Mucosa of stomach (tissue), 1 donor: ENCODE data around the gene VPS52.

ENCODE experiments used
- H3K27me3 ChIP-seq: one replicate; pipeline ENCODE4 v1.7.0; 2013; ENCODE audit warnings: mild to moderate bottlenecking, low read length; ENCODE audit not compliant: control insufficient read depth, insufficient read depth
- H3K36me3 ChIP-seq: one replicate; pipeline ENCODE4 v1.7.0; 2013; ENCODE audit warnings: low read length; ENCODE audit not compliant: control insufficient read depth, insufficient read depth
- H3K4me1 ChIP-seq: one replicate; pipeline ENCODE4 v1.7.0; 2013; ENCODE audit warnings: mild to moderate bottlenecking, low read length; ENCODE audit not compliant: control insufficient read depth, insufficient read depth
- H3K4me3 ChIP-seq: one replicate; pipeline ENCODE4 v1.7.0; 2013; ENCODE audit warnings: low read length
- H3K9ac ChIP-seq: one replicate; pipeline ENCODE4 v1.7.0; 2013; ENCODE audit warnings: mild to moderate bottlenecking, low read length, moderate library complexity
- H3K9me3 ChIP-seq: one replicate; pipeline ENCODE4 v1.7.0; 2013; ENCODE audit warnings: mild to moderate bottlenecking, low read length, moderate library complexity; ENCODE audit not compliant: control insufficient read depth
- donor health status: Pancreatic carcinoma.

Gene VPS52

GRCh38 chr6:33314943-33315792, 43.5 kb upstream of the VPS52 start:
- Histone ChIP-seq H3K9me3 (no peaks in the 10 kb centered on the region), H3K4me3 (peak overlapping the region; percentile 96), H3K4me1 (peaks cover 41% of the 10 kb centered on the region), H3K9ac (peak overlapping the region; percentile 94), H3K36me3 (peaks cover 16% of the 10 kb centered on the region), H3K27me3 (no peaks in the 10 kb centered on the region)

- no peaks in the 10 kb centered on the region for H3K27me3 ChIP-seq
- no peaks in the 10 kb centered on the region for H3K9me3 ChIP-seq
- H3K9ac ChIP-seq: peak overlapping the region; percentile 94
- H3K36me3 ChIP-seq: peaks cover 10% of the 10 kb centered on the region
- peaks cover 37% of the 10 kb centered on the region for H3K4me1 ChIP-seq
- H3K4me3 ChIP-seq: peak overlapping the region; percentile 96
These were observed 42.9 kb upstream of the VPS52 start for GRCh38 chr6:33314515-33314942.

GRCh38 chr6:33313709-33314514, 42.2 kb upstream of the VPS52 start, which contains the start of gene TAPBP:
Gene TAPBP, minus strand, starts transcription at chr6:33314078. Its CDS starts 37 bp downstream, at chr6:33314041.
- Histone ChIP-seq H3K27me3 (no peaks in the 10 kb centered on the region), H3K9me3 (no peaks in the 10 kb centered on the region), H3K4me3 (peak within 1 kb of the TSS; percentile 96), H3K4me1 (peaks cover 36% of the 10 kb centered on the region), H3K36me3 (peaks cover 4% of the 10 kb centered on the region), H3K9ac (peak within 1 kb of the TSS; percentile 94)

GRCh38 chr6:33313105-33313708, 41.5 kb upstream of the VPS52 start:
- Histone ChIP-seq H3K9ac (peak overlapping the region; percentile 94), H3K4me3 (peak overlapping the region; percentile 96), H3K36me3 (no peaks in the 10 kb centered on the region), H3K4me1 (peaks cover 29% of the 10 kb centered on the region), H3K27me3 (no peaks in the 10 kb centered on the region), H3K9me3 (no peaks in the 10 kb centered on the region)

- peaks cover 28% of the 10 kb centered on the region for H3K4me1 ChIP-seq
- H3K9me3 ChIP-seq: no peaks in the 10 kb centered on the region
- peak overlapping the region; percentile 94 for H3K9ac ChIP-seq
- H3K36me3 ChIP-seq: no peaks in the 10 kb centered on the region
- no peaks in the 10 kb centered on the region for H3K27me3 ChIP-seq
- peak overlapping the region; percentile 96 for H3K4me3 ChIP-seq
These were observed 40.9 kb upstream of the VPS52 start for GRCh38 chr6:33312361-33313104.

- Histone ChIP-seq H3K4me3 (no peak overlapping the region), H3K36me3 (peaks cover 6% of the 10 kb centered on the region), H3K9ac (no peak overlapping the region), H3K27me3 (no peaks in the 10 kb centered on the region), H3K9me3 (no peaks in the 10 kb centered on the region), H3K4me1 (no peaks in the 10 kb centered on the region)
These were observed 34.7 kb upstream of the VPS52 start for GRCh38 chr6:33306356-33306755.

- H3K4me3 ChIP-seq: no peak overlapping the region
- H3K27me3 ChIP-seq: no peaks in the 10 kb centered on the region
- H3K9me3 ChIP-seq: no peaks in the 10 kb centered on the region
- H3K36me3 ChIP-seq: peaks cover 6% of the 10 kb centered on the region
- no peak overlapping the region for H3K9ac ChIP-seq
- no peaks in the 10 kb centered on the region for H3K4me1 ChIP-seq
These were observed 33.4 kb upstream of the VPS52 start for GRCh38 chr6:33305052-33305451.

- Histone ChIP-seq H3K9me3 (no peaks in the 10 kb centered on the region), H3K4me1 (no peaks in the 10 kb centered on the region), H3K9ac (no peak overlapping the region), H3K27me3 (no peaks in the 10 kb centered on the region), H3K36me3 (peaks cover 6% of the 10 kb centered on the region), H3K4me3 (no peak overlapping the region)
These were observed 32.5 kb upstream of the VPS52 start for GRCh38 chr6:33304216-33304615.

GRCh38 chr6:33301877-33302276, 30.2 kb upstream of the VPS52 start:
- Histone ChIP-seq H3K27me3 (no peaks in the 10 kb centered on the region), H3K4me3 (no peak overlapping the region), H3K4me1 (peaks cover 8% of the 10 kb centered on the region), H3K36me3 (peaks cover 6% of the 10 kb centered on the region), H3K9me3 (no peaks in the 10 kb centered on the region), H3K9ac (no peak overlapping the region)

- peaks cover 7% of the 10 kb centered on the region for H3K36me3 ChIP-seq
- no peaks in the 10 kb centered on the region for H3K9me3 ChIP-seq
- peak overlapping the region; percentile 95 for H3K9ac ChIP-seq
- peaks cover 8% of the 10 kb centered on the region for H3K4me1 ChIP-seq
- peak overlapping the region; percentile 81 for H3K4me3 ChIP-seq
- no peaks in the 10 kb centered on the region for H3K27me3 ChIP-seq
These were observed 27.7 kb upstream of the VPS52 start for GRCh38 chr6:33299237-33299944.

- Histone ChIP-seq H3K9ac (peak within 1 kb of the TSS; percentile 95), H3K36me3 (peaks cover 7% of the 10 kb centered on the region), H3K4me1 (peaks cover 8% of the 10 kb centered on the region), H3K27me3 (no peaks in the 10 kb centered on the region), H3K9me3 (no peaks in the 10 kb centered on the region), H3K4me3 (peak within 1 kb of the TSS; percentile 81)
These were observed 27.1 kb upstream of the VPS52 start, which contains the start of gene RGL2 for GRCh38 chr6:33298773-33299236. Gene RGL2, minus strand, starts transcription at chr6:33298942. Its CDS starts 332 bp downstream, at chr6:33298610.
